8988T (cell line): ENCODE measurements around the gene PSMB7.

Experiments
- DNase-seq: peaks from one replicate; pipeline ENCODE4 v3.0.0; 2011

Gene PSMB7

GRCh38 chr9:124409410-124409809 is 5.8 kb downstream of the PSMB7 start:
- no peak for DNase-seq

- DNase-seq, result no peak
Measured at GRCh38 chr9:124403246-124403645, 12.0 kb downstream of the PSMB7 start.

GRCh38 chr9:124399968-124400940 is 15.0 kb downstream of the PSMB7 start:
- no peak for DNase-seq

- DNase-seq, result no peak
Measured at GRCh38 chr9:124399323-124399967, 15.8 kb downstream of the PSMB7 start.

GRCh38 chr9:124398191-124398935 is 16.9 kb downstream of the PSMB7 start:
- no peak for DNase-seq

GRCh38 chr9:124395826-124396225 is 19.4 kb downstream of the PSMB7 start:
- no peak for DNase-seq

- no peak for DNase-seq
Measured at GRCh38 chr9:124394596-124394995, 20.6 kb downstream of the PSMB7 start.

GRCh38 chr9:124394167-124394566 is 21.1 kb downstream of the PSMB7 start:
- DNase-seq, result no peak

- DNase-seq, result peak; percentile 41
Measured at GRCh38 chr9:124392871-124393460, 22.3 kb downstream of the PSMB7 start.

GRCh38 chr9:124392254-124392870 is 22.9 kb downstream of the PSMB7 start:
- DNase-seq, result no peak

GRCh38 chr9:124390794-124391658 is 24.2 kb downstream of the PSMB7 start:
- DNase-seq, result no peak

- DNase-seq, result no peak
Measured at GRCh38 chr9:124389146-124389939, 25.9 kb downstream of the PSMB7 start.

GRCh38 chr9:124388275-124389048 is 26.8 kb downstream of the PSMB7 start:
- no peak for DNase-seq

- DNase-seq, result no peak
Measured at GRCh38 chr9:124386201-124386600, 29.0 kb downstream of the PSMB7 start.

- DNase-seq, result no peak
Measured at GRCh38 chr9:124385623-124386022, 29.6 kb downstream of the PSMB7 start.

- no peak for DNase-seq
Measured at GRCh38 chr9:124384846-124385245, 30.4 kb downstream of the PSMB7 start.

GRCh38 chr9:124384210-124384609 is 31.0 kb downstream of the PSMB7 start:
- DNase-seq, result no peak

GRCh38 chr9:124381170-124381945 is 33.9 kb downstream of the PSMB7 start:
- DNase-seq, result no peak
